Tibial nerve (tissue), 4 donors: ENCODE results near the gene UTY. TPM values are rescaled to one million over a fixed set of nuclear protein-coding genes. Genes with fewer than 3 reads are reported as not detected.

Experiments used
- DNase-seq, 2 donors: peaks; one replicate each; pipeline ENCODE4 v3.0.0-alpha.2; 2019; ENCODE audit warnings: low spot score in 2 of 2
- H3K27ac ChIP-seq, 4 donors: fragments of 200-600 bp; sonication (generic) in 3 of 4; one replicate each; pipeline ENCODE4 v1.5.1; 2017 to 2019; ENCODE audit warnings: mild to moderate bottlenecking in 1 of 4
- H3K27me3 ChIP-seq, 2 donors: fragments of 200-600 bp; sonication (generic) in 1 of 2; one replicate each; pipeline versions ENCODE4 v1.5.1 to v1.6.0; 2017 to 2019
- H3K36me3 ChIP-seq, 3 donors: fragments of 200-600 bp; sonication (generic); one replicate each; pipeline ENCODE4 v1.5.1; 2018 to 2019
- H3K4me1 ChIP-seq, 4 donors: fragments of 200-600 bp; sonication (generic) in 3 of 4; one replicate each; pipeline ENCODE4 v1.5.1; 2017 to 2019
- H3K4me3 ChIP-seq, 4 donors: fragments of 200-600 bp; sonication (generic) in 3 of 4; one replicate each; pipeline ENCODE4 v1.5.1; 2017 to 2019; ENCODE audit warnings: mild to moderate bottlenecking in 1 of 4, moderate library complexity in 1 of 4
- H3K9me3 ChIP-seq, 4 donors: fragments of 200-600 bp; sonication (generic) in 3 of 4; one replicate each; pipeline ENCODE4 v1.5.1; 2017 to 2019
- EP300 ChIP-seq, 2 donors: sonication (generic); formaldehyde crosslinking; IDR thresholded peaks; one replicate each; pipeline ENCODE4 v1.6.1; 2017; ENCODE audit warnings: antibody characterized with exemption in 2 of 2, mild to moderate bottlenecking in 1 of 2
- POLR2A ChIP-seq, 2 donors: fragments of 450-650 bp; IDR thresholded peaks; one replicate each; pipeline ENCODE4 v1.6.1; 2017; ENCODE audit warnings: antibody characterized with exemption in 2 of 2, mild to moderate bottlenecking in 2 of 2, moderate library complexity in 2 of 2
- WGBS, 2 donors: methylation state at CpG; one replicate each; pipeline ENCODE4 v1.1.5; 2018; 5-methylcytosine and 5-hydroxymethylcytosine counted together
- total RNA-seq, 4 donors: library from RNA; depleted of rRNA; stranded (reverse); fragments of >200 nt; gene quantifications; one replicate each; pipeline ENCODE4 v1.1.0, GENCODE V29; 2016
- TF ChIP-seq, protein P1 (sequence below), 5 experiments: fragments of 200-600 bp in 3 of 5; fragments of 450-650 bp in 2 of 5; sonication (generic) in 3 of 5; IDR thresholded peaks; one replicate each; pipeline ENCODE4 v1.5.1; 2016 to 2019; ENCODE audit warnings: antibody characterized with exemption in 5 of 5, mild to moderate bottlenecking in 3 of 5, moderate library complexity in 2 of 5

UTY gene
- total RNA-seq, 4 donors from 2014 or later, result 0.60 to 53.0 (median 52.9) TPM; not detected in 1

DNA sequence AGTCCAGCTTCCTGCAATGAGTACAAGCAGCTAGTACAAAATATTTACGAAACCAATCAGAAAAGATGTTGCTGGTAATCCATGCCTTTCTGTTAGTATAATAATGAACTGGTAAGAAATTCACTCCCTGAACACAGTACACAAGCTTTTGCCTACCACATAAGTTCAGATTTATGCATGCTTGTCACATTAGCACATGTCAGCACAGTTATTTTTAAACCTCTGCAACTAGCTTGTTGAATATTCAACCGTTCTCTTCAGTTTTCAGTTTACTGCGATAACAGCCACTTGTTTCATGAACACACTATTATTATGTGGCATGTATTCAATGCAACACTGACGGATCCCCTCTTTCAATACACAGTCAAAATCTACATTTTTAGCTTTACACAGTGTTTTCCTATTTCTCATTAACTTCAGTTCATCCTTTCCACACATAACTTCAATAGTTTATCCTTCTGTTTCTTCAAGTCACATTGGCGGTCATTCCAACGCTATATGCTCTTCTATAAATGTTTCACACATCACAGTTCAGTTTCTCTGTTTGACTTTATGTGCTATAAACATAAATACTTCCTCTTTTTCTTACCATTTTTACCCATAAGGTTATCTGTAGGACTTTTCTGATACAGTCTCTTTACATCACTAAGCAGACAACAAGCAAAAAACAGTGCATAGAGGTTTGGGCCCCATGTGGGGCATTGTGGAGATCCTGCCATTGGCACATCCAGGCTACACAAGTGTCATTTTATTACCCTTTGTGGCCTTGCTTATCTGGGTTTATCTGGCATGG is 62.8 kb downstream of the UTY start:
- WGBS, 2 donors, result 52% methylated on average over 6 of the region's 6 CpGs; no CpG with 5 or more reads in 1 of the 2 donors
- no peaks in the 10 kb centered on the region for H3K4me1 ChIP-seq
- H3K36me3 ChIP-seq, result no peaks in the 10 kb centered on the region
- no peak overlapping the region for H3K27ac ChIP-seq
- H3K27me3 ChIP-seq, result no peaks in the 10 kb centered on the region
- no peak overlapping the region for H3K4me3 ChIP-seq
- H3K9me3 ChIP-seq, result no peaks in the 10 kb centered on the region
- TF ChIP-seq POLR2A (IDR thresholded peaks at IDR 0.05), result no peak
- TF ChIP-seq, protein P1, sequence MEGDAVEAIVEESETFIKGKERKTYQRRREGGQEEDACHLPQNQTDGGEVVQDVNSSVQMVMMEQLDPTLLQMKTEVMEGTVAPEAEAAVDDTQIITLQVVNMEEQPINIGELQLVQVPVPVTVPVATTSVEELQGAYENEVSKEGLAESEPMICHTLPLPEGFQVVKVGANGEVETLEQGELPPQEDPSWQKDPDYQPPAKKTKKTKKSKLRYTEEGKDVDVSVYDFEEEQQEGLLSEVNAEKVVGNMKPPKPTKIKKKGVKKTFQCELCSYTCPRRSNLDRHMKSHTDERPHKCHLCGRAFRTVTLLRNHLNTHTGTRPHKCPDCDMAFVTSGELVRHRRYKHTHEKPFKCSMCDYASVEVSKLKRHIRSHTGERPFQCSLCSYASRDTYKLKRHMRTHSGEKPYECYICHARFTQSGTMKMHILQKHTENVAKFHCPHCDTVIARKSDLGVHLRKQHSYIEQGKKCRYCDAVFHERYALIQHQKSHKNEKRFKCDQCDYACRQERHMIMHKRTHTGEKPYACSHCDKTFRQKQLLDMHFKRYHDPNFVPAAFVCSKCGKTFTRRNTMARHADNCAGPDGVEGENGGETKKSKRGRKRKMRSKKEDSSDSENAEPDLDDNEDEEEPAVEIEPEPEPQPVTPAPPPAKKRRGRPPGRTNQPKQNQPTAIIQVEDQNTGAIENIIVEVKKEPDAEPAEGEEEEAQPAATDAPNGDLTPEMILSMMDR (IDR thresholded peaks at IDR 0.05), result no peak
- TF ChIP-seq EP300 (IDR thresholded peaks at IDR 0.05), result no peak
- DNase-seq, result no peak

DNA sequence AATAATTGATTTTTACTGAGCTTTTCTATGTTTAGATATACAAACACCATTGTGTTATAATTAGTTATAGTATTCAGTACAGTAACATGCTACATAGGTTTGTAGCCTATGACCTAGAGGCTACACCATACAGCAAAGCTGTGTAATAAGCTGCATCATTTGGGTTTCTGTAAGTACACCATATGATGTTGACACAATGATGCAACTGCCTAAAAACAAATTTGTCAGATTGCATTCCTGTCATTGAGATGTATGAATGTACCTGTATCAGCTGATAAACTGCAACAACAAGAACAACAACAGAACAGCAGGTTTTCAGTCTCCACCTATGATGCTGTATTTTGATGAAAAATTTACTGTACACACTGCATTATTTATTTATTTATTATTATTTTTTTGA is 64.3 kb downstream of the UTY start:
- TF ChIP-seq EP300 (IDR thresholded peaks at IDR 0.05) (no peak), POLR2A (IDR thresholded peaks at IDR 0.05) (no peak)
- TF ChIP-seq, protein P1 (IDR thresholded peaks at IDR 0.05), result no peak
- H3K27ac ChIP-seq, result no peak overlapping the region
- no peaks in the 10 kb centered on the region for H3K36me3 ChIP-seq

DNA sequence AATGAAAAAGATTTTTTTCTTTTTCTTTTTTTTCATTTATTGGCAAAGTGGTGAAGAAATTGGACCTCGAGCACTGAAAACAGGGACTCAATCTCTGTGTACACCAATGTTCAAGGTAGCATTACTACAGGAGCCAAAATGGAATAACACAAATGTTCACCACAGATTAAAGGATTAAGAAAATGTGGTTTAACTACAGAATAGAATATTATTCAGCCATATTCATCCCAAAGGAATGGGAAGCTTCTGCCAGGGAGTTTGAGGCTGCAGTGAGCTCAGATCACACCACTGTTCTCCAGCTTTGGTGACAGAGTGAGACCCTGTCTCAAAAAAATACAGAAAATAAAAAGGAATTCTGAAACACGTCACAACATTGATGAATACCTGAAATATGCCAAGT is 81.0 kb downstream of the UTY start:
- H3K9me3 ChIP-seq, result no peaks in the 10 kb centered on the region
- no peak overlapping the region for H3K27ac ChIP-seq
- WGBS, 2 donors, result 89% methylated on average over 2 of the region's 2 CpGs; no CpG with 5 or more reads in 1 of the 2 donors
- no peak overlapping the region for H3K4me3 ChIP-seq
- no peaks in the 10 kb centered on the region for H3K4me1 ChIP-seq
- no peaks in the 10 kb centered on the region for H3K27me3 ChIP-seq
- TF ChIP-seq, protein P1 (IDR thresholded peaks at IDR 0.05), result no peak
- no peak for TF ChIP-seq POLR2A (IDR thresholded peaks at IDR 0.05)
- TF ChIP-seq EP300 (IDR thresholded peaks at IDR 0.05), result no peak
- DNase-seq, result no peak
- H3K36me3 ChIP-seq, result no peaks in the 10 kb centered on the region

More for the DNA sequence above, 64.3 kb downstream of the UTY start:
- DNase-seq, result no peak
- Histone ChIP-seq H3K4me3 (no peak overlapping the region), H3K4me1 (no peaks in the 10 kb centered on the region), H3K9me3 (no peaks in the 10 kb centered on the region), H3K27me3 (no peaks in the 10 kb centered on the region)

DNA sequence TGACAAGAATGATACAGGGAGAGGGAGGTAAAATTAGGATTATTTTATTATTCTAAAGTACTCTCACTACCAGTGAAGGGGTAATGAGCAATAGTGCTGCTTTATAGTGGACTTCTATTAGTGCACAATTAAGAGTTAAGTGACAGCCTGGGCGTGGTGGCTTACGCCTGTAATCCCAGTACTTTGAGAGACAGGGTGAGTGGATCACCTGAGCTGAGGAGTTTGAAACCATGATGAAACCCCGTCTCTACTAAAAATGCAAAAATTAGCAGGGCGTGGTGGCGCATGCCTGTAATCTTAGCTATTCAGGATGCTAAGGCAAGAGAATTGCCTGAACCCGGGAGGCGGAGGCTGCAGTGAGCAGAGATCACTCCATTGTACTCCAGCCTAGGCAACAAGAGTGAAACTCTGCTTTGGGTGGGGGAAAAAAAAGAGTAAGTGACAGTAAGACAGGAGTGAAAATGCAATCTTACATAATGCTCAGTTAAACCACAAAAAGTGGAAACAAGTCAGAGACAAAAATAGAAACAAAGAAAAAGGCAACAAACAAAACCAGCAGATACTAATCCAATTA is 98.6 kb downstream of the UTY start:
- H3K36me3 ChIP-seq, result peaks cover 0 to 6% (median 0%) of the 10 kb centered on the region in 3 donors
- H3K4me3 ChIP-seq, result no peak overlapping the region
- WGBS, 2 donors, result 96% methylated on average over 7 of the region's 7 CpGs; no CpG with 5 or more reads in 1 of the 2 donors
- no peaks in the 10 kb centered on the region for H3K9me3 ChIP-seq
- H3K4me1 ChIP-seq, result no peaks in the 10 kb centered on the region
- no peak overlapping the region for H3K27ac ChIP-seq
- TF ChIP-seq, protein P1 (IDR thresholded peaks at IDR 0.05), result no peak
- no peak for TF ChIP-seq POLR2A (IDR thresholded peaks at IDR 0.05)
- TF ChIP-seq EP300 (IDR thresholded peaks at IDR 0.05), result no peak
- DNase-seq, result no peak
- H3K27me3 ChIP-seq, result no peaks in the 10 kb centered on the region
